PC-9 (cell line): ENCODE results near the gene KIF2A. TPM values are rescaled to one million over a fixed set of nuclear protein-coding genes. Genes with fewer than 3 reads are reported as not detected.
A peak's percentile ranks its signal among the peaks of the same experiment; 100 is the strongest.

Experiments
- BruUV-seq: library from RNA; stranded (reverse); fragments of 400-500 nt; replicated peaks from 2 replicates; lab custom pipeline; 2021; lab: Mats Ljungman, UMichigan
- CTCF ChIA-PET: fragments of 300-600 bp; sonication (Branson Sonifier 250); formaldehyde crosslinking; loops from one replicate; lab custom pipeline; 2022; ENCODE audit warnings: antibody characterized with exemption; lab: Charles Lee
- POLR2A ChIA-PET: fragments of 300-600 bp; sonication (Branson Sonifier 250); formaldehyde crosslinking; loops from one replicate; lab custom pipeline; 2022; ENCODE audit warnings: antibody characterized with exemption; ENCODE audit not compliant: unreplicated experiment; lab: Charles Lee
- DNase-seq, 2 experiments: peaks; one replicate each; pipeline versions ENCODE4 v3.0.0 to v3.0.0-alpha.2; 2015 to 2022; ENCODE audit warnings: mixed read lengths in 1 of 2
- H2AFZ ChIP-seq: fragments of 200-600 bp; sonication (generic); 2 replicates; pipeline ENCODE4 v1.8.1; 2017; ENCODE audit warnings: antibody characterized with exemption
- H3F3A ChIP-seq: fragments of 200-600 bp; sonication (generic); 2 replicates; pipeline ENCODE4 v1.8.1; 2017; ENCODE audit warnings: antibody characterized with exemption, mild to moderate bottlenecking, low read depth; ENCODE audit not compliant: insufficient read depth
- H3K27ac ChIP-seq: fragments of 200-600 bp; sonication (generic); 2 replicates; pipeline ENCODE4 v1.6.1; 2016; ENCODE audit warnings: mixed run types
- H3K27me3 ChIP-seq: fragments of 200-600 bp; sonication (generic); 2 replicates; pipeline ENCODE4 v1.6.1; 2016; ENCODE audit warnings: low read depth, mixed run types; ENCODE audit not compliant: insufficient read depth
- H3K36me3 ChIP-seq: fragments of 200-600 bp; sonication (generic); 2 replicates; pipeline ENCODE4 v1.6.1; 2016; ENCODE audit warnings: low read depth, mixed run types
- H3K4me1 ChIP-seq: fragments of 200-600 bp; sonication (generic); replicated peaks from 2 replicates; pipeline ENCODE4 v1.6.1; 2016; ENCODE audit warnings: mixed run types; ENCODE audit not compliant: insufficient read depth
- H3K4me2 ChIP-seq: fragments of 200-600 bp; sonication (generic); 2 replicates; pipeline ENCODE4 v1.6.1; 2017; ENCODE audit warnings: mixed run types
- H3K4me3 ChIP-seq: fragments of 200-600 bp; sonication (generic); 2 replicates; pipeline ENCODE4 v1.6.1; 2016; ENCODE audit warnings: mixed run types
- H3K79me2 ChIP-seq: fragments of 200-600 bp; sonication (generic); 2 replicates; pipeline ENCODE4 v1.6.1; 2017; ENCODE audit warnings: low read depth, mixed run types
- H3K9me2 ChIP-seq: fragments of 200-600 bp; sonication (generic); 2 replicates; pipeline ENCODE4 v1.8.1; 2017; ENCODE audit warnings: mild to moderate bottlenecking; ENCODE audit not compliant: insufficient read depth
- H3K9me3 ChIP-seq: fragments of 200-600 bp; sonication (generic); 2 replicates; pipeline ENCODE4 v1.8.1; 2016; ENCODE audit warnings: low read depth; ENCODE audit not compliant: insufficient read depth
- H4K20me1 ChIP-seq: fragments of 200-600 bp; sonication (generic); 2 replicates; pipeline ENCODE4 v1.8.1; 2017; ENCODE audit not compliant: insufficient read depth
- CTCF ChIP-seq: fragments of 200-600 bp; sonication (generic); conservative IDR thresholded peaks from 2 replicates; pipeline ENCODE4 v1.6.1; 2017; ENCODE audit warnings: mixed run types, antibody characterized with exemption, mild to moderate bottlenecking, moderate library complexity
- EZH2 ChIP-seq: fragments of 200-600 bp; sonication (generic); IDR thresholded peaks from 2 replicates; pipeline ENCODE4 v1.8.0; 2017; ENCODE audit warnings: antibody characterized with exemption, low read depth
- intact Hi-C: fragments of 100-400 bp; cut with micrococcal nuclease; formaldehyde crosslinking; loops from one replicate; pipeline ENCODE4 v1.10.0; 2022; ENCODE audit not compliant: unreplicated experiment
- total RNA-seq: library from RNA; stranded (reverse); gene quantifications from 2 replicates; pipeline ENCODE4 v1.2.3, GENCODE V29; 2021

Gene KIF2A
- total RNA-seq, 1 experiment from 2014 or later, result 54.8 TPM

- ChIA-PET CTCF (no interaction called here), POLR2A (no interaction called here)
- no peaks in the 10 kb centered on the region for H3K36me3 ChIP-seq
- no peak overlapping the region for H2AFZ ChIP-seq
- H3K79me2 ChIP-seq, result no peaks in the 10 kb centered on the region
- no peaks in the 10 kb centered on the region for H3K27me3 ChIP-seq
- peaks cover 6% of the 10 kb centered on the region for H3F3A ChIP-seq
- no peak for TF ChIP-seq EZH2
- TF ChIP-seq CTCF, result no peak
- H3K4me1 ChIP-seq, result peaks cover 16% of the 10 kb centered on the region
- intact Hi-C loops, result no loop called here
- no peaks in the 10 kb centered on the region for H3K9me3 ChIP-seq
- H3K27ac ChIP-seq, result no peak overlapping the region
- BruUV-seq, result no TSS peak
- no peak overlapping the region for H3K4me3 ChIP-seq
- DNase-seq, result no peak
- H3K9me2 ChIP-seq, result no peaks in the 10 kb centered on the region
- no peaks in the 10 kb centered on the region for H4K20me1 ChIP-seq
- H3K4me2 ChIP-seq, result no peak overlapping the region
Observed at GRCh38 chr5:62265648-62266112, 40.3 kb upstream of the KIF2A start.

GRCh38 chr5:62266573-62266972 lies 39.4 kb upstream of the KIF2A start:
- Histone ChIP-seq H3K4me1 (peaks cover 16% of the 10 kb centered on the region), H3K9me3 (no peaks in the 10 kb centered on the region), H3K79me2 (no peaks in the 10 kb centered on the region), H3K36me3 (no peaks in the 10 kb centered on the region), H3K27ac (no peak overlapping the region), H3F3A (peaks cover 6% of the 10 kb centered on the region), H2AFZ (no peak overlapping the region), H3K4me3 (no peak overlapping the region), H4K20me1 (no peaks in the 10 kb centered on the region), H3K4me2 (no peak overlapping the region), H3K27me3 (no peaks in the 10 kb centered on the region), H3K9me2 (no peaks in the 10 kb centered on the region)
- BruUV-seq, result no TSS peak
- ChIA-PET POLR2A (no interaction called here), CTCF (no interaction called here)
- intact Hi-C loops, result no loop called here
- no peak for TF ChIP-seq EZH2
- TF ChIP-seq CTCF, result no peak
- no peak for DNase-seq

GRCh38 chr5:62268234-62268633 lies 37.8 kb upstream of the KIF2A start:
- DNase-seq, result peak; percentile 50 to 88
- ChIA-PET CTCF (interaction anchor here (0.5 kb wide), 1 partner anchor 44 kb away, joined by 5 read pairs; no protein-coding TSS in a partner anchor), POLR2A (interaction anchor here (0.6 kb wide), 2 partner anchors 38 to 1175 kb away, joined by 3 to 4 read pairs; partner anchors contain the start of gene KIF2A)
- Histone ChIP-seq H3K36me3 (no peaks in the 10 kb centered on the region), H4K20me1 (no peaks in the 10 kb centered on the region), H3K27me3 (no peaks in the 10 kb centered on the region), H3K79me2 (no peaks in the 10 kb centered on the region), H3F3A (peaks cover 6% of the 10 kb centered on the region), H3K9me3 (no peaks in the 10 kb centered on the region), H2AFZ (no peak overlapping the region), H3K4me1 (peaks cover 16% of the 10 kb centered on the region), H3K4me2 (peak overlapping the region; percentile 24), H3K9me2 (no peaks in the 10 kb centered on the region), H3K27ac (no peak overlapping the region), H3K4me3 (no peak overlapping the region)
- intact Hi-C loops, result no loop called here
- no TSS peak for BruUV-seq
- TF ChIP-seq CTCF (no peak), EZH2 (no peak)
